ENCODE results near the gene MAP2K5.

The MAP2K5 gene

GRCh38 chr15:67831363-67831762, 288.9 kb downstream of the MAP2K5 start:
- TF ChIP-seq CTCF (IDR thresholded peaks at IDR 0.05; ENCODE audit: low read depth, low read length): no peak
- H3K27me3 ChIP-seq (ENCODE audit: insufficient read depth, low read depth, severe bottlenecking): peaks cover 69% of the 10 kb centered on the region

DNA sequence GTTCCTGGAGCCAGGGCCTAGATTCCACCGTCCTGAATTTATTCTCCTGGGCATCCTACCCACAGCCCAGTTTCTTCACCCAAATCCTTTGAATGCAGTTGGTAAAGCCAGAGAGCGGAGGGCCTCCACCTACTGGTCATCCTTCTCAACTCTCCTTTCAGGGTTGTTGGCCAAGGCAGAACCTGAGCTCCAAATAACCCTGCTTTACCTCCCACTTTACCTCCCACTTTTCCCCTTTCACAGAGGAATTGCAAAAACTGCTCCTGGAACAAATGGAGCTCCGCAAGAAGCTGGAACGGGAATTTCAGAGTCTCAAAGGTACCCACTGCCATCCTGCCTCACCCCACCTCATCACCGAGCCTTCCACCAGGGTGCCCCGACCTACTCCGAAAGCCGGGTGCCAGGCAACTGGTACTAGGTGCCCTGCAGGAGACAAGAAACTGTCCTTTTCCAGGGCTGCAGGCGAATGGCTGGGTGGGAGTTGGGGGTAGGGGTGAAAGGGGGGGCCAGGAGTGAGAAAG, 289.6 kb downstream of the MAP2K5 start:
- TF ChIP-seq CTCF (IDR thresholded peaks at IDR 0.05; ENCODE audit: low read depth, low read length): peak; percentile 71
- H3K9me3 ChIP-seq (ENCODE audit: severe bottlenecking): peaks cover 15% of the 10 kb centered on the region
- H3K36me3 ChIP-seq: no peaks in the 10 kb centered on the region
- H3K27me3 ChIP-seq (ENCODE audit: insufficient read depth, low read depth, severe bottlenecking): peaks cover 63% of the 10 kb centered on the region
- no peak overlapping the region for H3K27ac ChIP-seq
- peak; percentile 42 for DNase-seq
- no peak overlapping the region for H3K4me3 ChIP-seq (ENCODE audit: low read depth, low read length)

More at GRCh38 chr15:67831363-67831762, 288.9 kb downstream of the MAP2K5 start:
- Histone ChIP-seq H3K27ac (no peak overlapping the region), H3K4me3 (ENCODE audit: low read depth, low read length) (no peak overlapping the region), H3K9me3 (ENCODE audit: severe bottlenecking) (peaks cover 17% of the 10 kb centered on the region), H3K36me3 (no peaks in the 10 kb centered on the region)
- no peak for DNase-seq

DNA sequence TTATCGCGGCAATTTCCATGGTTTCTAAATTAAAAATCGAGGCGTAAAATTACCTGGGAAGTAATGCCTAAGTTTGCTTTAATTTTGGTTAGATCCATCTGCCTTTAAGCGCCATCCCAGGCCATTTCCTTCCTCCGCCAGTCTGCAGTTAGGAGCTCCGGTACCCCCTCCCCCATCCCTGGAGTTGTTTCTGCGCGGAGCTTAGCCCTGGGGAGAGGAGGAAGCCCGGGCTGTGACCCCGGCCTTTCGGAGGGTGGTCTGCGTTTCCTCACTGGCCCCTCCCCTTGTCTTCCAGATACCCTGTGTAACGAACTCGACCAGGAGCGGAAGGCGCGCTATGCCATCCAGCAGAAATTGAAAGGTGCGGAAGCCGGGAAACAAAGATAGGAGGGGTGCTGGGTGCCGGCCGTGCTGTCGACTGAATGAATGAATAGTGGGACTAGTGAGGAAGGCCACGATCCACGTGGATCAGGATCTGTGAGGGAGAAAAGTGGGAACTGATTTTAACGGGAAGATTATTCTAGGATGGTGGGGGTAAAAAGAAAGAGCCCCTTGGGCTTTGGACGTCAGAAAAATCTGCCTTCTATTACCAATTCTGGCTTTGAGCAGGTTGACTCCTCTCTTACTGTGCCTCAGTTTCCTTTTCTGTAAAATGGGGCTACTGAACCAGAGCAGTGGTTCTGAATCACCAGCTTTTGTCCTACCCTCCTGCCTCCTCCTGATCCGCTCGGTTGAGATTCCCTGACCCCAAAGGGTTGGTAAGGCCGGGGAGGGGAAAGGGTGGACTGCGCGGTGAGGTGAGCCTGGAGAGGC, 290.6 kb downstream of the MAP2K5 start:
- no peak overlapping the region for H3K27ac ChIP-seq
- peak overlapping the region; percentile 42 for H3K4me3 ChIP-seq (ENCODE audit: low read depth, low read length)
- H3K36me3 ChIP-seq: no peaks in the 10 kb centered on the region
- TF ChIP-seq CTCF (IDR thresholded peaks at IDR 0.05; ENCODE audit: low read depth, low read length): no peak
- DNase-seq: no peak
- peaks cover 9% of the 10 kb centered on the region for H3K9me3 ChIP-seq (ENCODE audit: severe bottlenecking)
- H3K27me3 ChIP-seq (ENCODE audit: insufficient read depth, low read depth, severe bottlenecking): peaks cover 53% of the 10 kb centered on the region

DNA sequence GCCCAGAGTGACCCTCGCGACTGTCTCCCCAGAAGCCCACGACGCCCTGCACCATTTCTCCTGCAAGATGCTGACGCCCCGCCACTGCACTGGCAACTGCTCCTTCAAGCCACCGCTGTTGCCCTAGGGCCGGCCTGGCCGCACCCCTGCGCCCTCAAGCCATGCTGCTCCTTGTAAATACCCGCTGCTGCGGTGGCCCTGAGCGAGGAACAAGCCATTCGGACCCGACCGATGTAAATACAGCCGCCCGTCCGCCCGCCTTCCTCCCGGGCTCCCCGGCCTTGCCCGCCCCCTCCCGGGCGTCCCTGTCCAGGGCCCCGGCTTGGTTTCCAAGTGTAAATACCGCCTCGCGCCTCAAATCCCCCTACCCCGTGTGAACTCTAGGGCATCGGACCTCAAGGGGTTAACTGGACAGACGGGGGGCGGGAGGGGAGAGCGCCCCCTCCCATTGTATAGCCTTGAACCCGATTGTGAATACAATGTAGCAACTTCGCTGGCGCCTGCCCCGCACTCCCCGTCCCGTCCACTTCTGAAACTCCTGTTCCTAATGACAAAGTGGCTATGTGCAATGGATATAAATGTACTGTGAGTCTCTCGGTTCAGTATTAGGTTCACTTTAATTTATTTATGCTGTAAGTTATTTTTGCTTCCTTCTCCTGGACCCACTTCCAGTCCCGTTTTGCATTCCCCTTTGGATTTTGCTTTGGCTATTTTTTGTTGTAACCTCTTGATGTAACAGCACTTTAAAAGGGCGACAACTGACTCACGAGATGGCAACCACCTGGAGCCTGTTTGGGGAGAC, 291.4 kb downstream of the MAP2K5 start:
- no peak overlapping the region for H3K27ac ChIP-seq
- peak overlapping the region; percentile 42 for H3K4me3 ChIP-seq (ENCODE audit: low read depth, low read length)
- DNase-seq: peak; percentile 72
- H3K27me3 ChIP-seq (ENCODE audit: insufficient read depth, low read depth, severe bottlenecking): peaks cover 45% of the 10 kb centered on the region
- H3K9me3 ChIP-seq (ENCODE audit: severe bottlenecking): peaks cover 2% of the 10 kb centered on the region
- H3K36me3 ChIP-seq: no peaks in the 10 kb centered on the region
- TF ChIP-seq CTCF (IDR thresholded peaks at IDR 0.05; ENCODE audit: low read depth, low read length): peak; percentile 54; the same call in 1 of the 2 replicates

GRCh38 chr15:67834581-67835296, 292.2 kb downstream of the MAP2K5 start:
- TF ChIP-seq CTCF (IDR thresholded peaks at IDR 0.05; ENCODE audit: low read depth, low read length): no peak
- Histone ChIP-seq H3K27me3 (ENCODE audit: insufficient read depth, low read depth, severe bottlenecking) (peaks cover 43% of the 10 kb centered on the region), H3K9me3 (ENCODE audit: severe bottlenecking) (no peaks in the 10 kb centered on the region), H3K36me3 (no peaks in the 10 kb centered on the region), H3K27ac (no peak overlapping the region), H3K4me3 (ENCODE audit: low read depth, low read length) (peak overlapping the region; percentile 42)
- no peak for DNase-seq
